ENCODE results near the gene FBH1. TPM values are rescaled to one million over a fixed set of nuclear protein-coding genes. Genes with fewer than 3 reads are reported as not detected.
"Not testable (repeated sequence)": the region's sequence is repeated elsewhere in the genome, so short reads cannot be mapped to it uniquely, and the experiment has no call there.

Gene FBH1
- polyA plus RNA-seq, 1 donor, result 44.1 TPM

- DNase-seq, result no peak
Observed at GRCh38 chr10:5942474-5942873, 52.4 kb downstream of the FBH1 start.

GRCh38 chr10:5943536-5943935 lies 53.5 kb downstream of the FBH1 start:
- DNase-seq, result peak; percentile 50

- peak; percentile 97 for DNase-seq
Observed at GRCh38 chr10:5944389-5945189, 54.5 kb downstream of the FBH1 start.

DNA sequence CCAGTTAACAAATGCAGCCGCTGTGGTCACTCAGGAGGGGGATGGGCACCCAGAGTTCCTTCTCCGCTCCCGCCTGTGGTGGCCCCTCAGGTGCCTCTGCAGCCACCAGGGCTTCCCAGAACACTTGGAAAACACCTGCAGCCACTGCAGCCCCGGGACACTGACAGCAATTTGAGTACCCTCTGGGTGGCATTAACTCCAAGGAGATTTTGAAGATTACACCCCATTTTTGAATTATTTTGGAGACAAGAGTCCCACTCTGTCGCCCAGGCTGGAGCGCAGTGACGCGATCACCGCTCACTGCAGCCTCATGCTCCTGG lies 55.1 kb downstream of the FBH1 start:
- DNase-seq, result no peak

GRCh38 chr10:5945561-5946418 lies 55.7 kb downstream of the FBH1 start:
- peak; percentile 89 for DNase-seq

GRCh38 chr10:5946419-5946775 lies 56.4 kb downstream of the FBH1 start:
- not testable (repeated sequence) for DNase-seq

DNA sequence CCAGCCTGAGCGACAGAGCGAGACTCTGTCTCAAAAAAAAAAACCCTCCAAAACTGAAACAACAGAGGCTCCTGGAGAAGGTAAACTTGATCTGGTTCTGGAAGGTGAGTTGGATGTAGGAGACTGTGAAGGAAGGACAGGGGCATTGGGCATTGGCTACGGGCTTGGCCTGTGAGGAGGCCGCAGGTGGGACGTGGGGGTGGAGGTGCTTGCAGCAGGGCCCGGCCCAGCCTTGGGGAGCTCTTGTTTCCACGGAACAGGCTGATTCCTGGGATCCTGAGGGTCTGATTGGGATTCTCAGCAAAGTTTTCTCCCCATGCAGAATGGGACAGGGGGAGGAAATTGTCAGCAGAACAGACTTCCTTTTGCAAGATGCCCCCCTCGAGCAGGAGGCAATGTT lies 56.7 kb downstream of the FBH1 start:
- DNase-seq, result no peak

DNA sequence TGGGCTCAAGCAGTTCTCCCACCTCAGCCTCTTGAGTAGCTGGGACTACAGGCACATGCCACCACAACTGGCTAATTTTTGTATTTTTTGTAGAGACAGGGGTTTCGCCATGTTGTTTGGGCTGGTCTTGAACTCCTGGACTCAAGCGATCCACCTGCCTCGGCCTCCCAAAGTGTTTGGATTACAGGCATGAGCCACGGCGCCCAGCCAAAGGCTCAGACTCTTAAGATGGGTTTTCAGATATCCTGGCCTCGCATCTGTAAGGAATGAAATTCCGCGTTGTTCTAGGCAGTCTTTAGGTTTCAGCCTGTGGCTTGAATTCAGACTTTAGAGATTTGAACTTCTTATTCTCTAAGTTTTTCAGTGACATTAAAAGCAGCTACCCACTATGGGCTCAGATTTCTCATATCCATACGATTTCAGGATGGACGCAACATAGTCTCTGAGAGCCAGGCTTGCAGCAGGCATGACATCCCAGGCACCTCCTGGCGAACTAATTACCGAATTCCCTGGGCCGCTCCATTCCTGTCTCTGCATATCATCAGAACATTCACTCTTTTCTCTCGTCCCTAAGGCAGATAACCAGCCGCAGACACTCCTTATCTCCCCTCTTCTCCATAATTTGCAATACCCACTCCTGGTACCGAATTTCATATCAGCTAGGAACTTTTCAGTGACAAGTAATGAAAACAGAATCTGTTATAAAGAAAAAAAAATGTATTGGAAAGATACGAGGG lies 57.6 kb downstream of the FBH1 start:
- DNase-seq, result no peak

DNA sequence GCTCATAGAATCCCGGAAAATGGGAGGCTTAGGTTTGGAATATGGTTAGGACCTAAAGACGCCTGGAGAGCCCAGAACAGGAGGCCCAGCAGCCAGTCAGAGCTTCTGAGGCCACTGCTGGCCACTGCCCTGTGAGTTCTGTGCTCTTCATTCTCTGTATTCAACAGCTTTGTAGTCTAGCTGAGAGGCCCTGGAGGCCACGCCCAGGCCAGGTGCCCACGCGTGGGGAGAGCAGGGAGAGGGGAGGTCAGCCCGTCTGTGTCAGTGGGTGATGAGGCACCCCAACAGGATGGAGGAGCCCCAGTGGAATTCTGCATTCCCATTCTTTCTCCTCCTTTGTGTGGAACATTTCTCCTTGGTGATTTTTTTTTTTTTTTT lies 58.2 kb downstream of the FBH1 start:
- no peak for DNase-seq

DNA sequence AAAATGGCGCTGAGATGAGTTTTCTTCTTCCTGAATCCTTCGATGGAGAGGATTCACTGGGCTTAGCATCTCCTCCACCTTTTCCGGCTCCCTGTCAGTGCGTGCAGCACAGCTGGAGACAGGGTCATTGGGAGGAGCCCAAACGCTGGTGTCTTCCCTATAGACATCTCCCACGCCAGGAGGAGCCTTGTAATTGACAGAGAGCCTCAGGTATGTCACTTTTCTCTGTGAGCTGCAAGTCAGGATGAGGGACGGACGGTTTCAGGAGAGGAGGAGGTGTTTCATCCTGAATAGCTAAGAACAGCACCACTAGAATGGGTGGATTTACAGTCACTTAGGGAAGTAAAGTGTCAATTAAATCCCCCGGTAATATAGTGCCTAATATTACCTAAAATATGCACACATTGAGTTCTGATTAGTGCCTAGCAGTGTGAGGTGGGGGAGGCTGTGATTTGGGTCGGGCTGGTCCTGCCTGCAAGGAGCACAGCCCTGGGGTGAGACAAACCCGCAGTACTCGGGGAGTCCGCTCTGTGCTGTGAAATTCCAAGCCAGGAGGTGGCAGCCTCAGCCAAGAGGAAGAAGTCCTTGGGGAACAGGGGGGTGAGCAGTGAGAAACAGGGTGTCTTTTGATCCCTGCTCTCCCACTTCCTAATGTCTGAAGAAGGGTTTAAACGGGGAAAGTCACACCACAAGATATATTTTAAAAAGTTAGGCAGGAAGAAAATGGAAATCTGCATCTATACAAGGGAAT lies 59.1 kb downstream of the FBH1 start:
- peak; percentile 54 for DNase-seq

DNA sequence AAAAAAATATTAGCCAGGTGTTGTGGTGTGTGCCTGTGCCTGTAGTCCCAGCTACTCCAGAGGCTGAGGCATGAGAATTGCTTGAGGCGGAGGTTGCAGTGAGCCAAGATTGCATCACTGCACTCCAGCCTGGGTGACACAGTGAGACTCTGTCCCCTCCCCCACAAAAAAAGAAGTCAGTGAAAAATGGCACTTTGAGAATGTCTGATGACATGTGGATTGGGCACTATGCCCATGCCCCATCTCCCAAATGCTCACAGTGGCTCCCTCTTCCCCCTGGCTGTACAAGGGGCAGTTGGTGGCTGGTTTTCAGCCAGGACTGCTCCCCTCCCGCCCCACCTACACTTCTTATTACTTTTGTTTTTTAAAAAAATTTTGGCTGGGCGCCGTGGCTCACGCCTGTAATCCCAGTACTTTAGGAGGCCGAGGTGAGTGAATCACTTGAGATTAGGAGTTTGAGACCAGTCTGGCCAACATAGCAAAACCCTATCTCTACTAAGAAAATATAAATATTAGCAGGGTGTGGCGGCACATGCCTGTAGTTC lies 61.2 kb downstream of the FBH1 start:
- DNase-seq, result no peak

GRCh38 chr10:5951721-5952407 lies 61.8 kb downstream of the FBH1 start:
- DNase-seq, result no peak

- DNase-seq, result no peak
Observed at GRCh38 chr10:5952731-5953385, 62.8 kb downstream of the FBH1 start.

DNA sequence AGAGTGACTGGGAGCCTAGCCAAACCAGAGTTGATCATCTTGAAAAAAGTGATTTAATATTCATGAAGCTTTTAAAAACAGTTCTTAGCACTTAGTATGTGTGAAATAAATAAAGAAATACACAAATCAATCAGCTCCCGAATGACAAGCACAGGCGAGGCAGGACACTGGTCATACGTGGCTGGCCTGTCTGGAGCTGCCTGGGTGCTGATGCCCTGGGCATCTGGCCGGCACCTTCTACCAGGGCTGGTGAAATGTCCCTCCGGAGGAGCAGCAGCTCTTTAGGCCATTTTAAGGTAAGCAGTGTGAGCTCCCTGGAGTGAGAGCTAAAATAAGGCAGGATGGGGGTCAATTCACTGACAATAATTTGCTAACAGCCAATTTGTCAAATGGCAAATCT lies 63.6 kb downstream of the FBH1 start:
- DNase-seq, result no peak

- no peak for DNase-seq
Observed at GRCh38 chr10:5956146-5956936, 66.3 kb downstream of the FBH1 start.

GRCh38 chr10:5958077-5958476 lies 68.0 kb downstream of the FBH1 start:
- DNase-seq, result no peak

DNA sequence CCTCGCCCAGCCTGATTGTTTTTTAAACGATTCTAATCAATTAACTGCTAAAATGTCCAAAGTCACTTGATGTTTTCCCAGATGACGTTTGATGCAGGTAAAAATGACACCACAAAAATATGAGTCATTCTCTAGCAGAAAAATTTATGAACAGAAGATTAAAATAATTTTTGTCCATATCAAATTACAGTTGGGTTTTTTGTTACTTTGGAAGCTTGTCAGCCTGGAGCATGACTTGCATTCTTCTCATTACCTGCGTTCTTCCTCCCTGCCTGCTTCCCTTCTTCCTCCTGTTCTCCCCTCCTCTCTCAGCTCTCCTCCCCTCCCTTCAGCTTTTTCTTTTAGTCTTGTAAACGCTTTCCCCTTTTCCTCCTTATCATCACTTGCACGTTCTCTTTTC lies 68.6 kb downstream of the FBH1 start:
- no peak for DNase-seq

DNA sequence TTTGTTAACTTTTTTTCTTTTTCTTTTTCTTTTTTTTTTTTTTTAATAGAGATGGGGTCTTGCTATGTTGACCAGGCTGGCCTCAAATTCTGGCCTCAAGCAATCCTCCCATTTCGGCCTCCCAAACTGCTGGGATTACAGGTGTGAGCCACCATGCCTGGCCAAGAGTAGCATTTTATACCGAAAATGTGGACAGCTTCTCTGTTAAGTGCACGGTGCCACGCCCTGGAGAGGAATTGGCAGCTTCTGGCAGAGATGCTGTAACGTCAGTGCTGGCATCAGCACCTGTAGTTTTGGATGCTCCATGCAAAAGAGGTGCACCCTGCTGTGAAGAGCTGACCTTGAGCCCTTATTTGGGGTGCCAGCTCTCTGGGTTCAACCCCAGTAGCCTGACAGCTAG lies 69.1 kb downstream of the FBH1 start:
- no peak for DNase-seq

- DNase-seq, result no peak
Observed at GRCh38 chr10:5959581-5960069, 69.6 kb downstream of the FBH1 start.

Data from hindlimb muscle (tissue), 1 donor.